ENCODE results near the gene PDGFRB.
A peak's percentile ranks its signal among the peaks of the same experiment; 100 is the strongest.

Gene PDGFRB

DNA sequence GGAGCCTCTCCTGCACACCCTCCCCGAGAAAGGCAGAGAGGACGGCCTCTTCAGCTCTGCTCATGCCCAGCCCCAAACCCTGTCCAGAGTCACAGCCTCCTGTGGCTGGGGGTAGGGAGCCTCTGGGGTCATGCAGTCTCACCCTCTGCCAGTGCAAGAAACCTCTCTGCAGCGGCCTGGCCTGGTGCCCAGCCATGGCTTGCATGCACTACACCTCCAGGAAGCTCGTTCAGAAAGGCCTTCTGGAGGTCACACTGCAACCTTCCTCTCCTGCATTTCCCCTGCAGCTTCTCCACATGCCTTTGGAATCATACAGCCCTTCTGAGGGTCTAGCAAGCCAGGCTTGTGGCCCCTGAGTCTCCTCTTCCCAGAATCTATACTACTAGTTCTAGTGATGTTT is 87.2 kb downstream of the PDGFRB start:
- DNase-seq (ENCODE audit: low read depth): no peak
- TF ChIP-seq, protein P1, sequence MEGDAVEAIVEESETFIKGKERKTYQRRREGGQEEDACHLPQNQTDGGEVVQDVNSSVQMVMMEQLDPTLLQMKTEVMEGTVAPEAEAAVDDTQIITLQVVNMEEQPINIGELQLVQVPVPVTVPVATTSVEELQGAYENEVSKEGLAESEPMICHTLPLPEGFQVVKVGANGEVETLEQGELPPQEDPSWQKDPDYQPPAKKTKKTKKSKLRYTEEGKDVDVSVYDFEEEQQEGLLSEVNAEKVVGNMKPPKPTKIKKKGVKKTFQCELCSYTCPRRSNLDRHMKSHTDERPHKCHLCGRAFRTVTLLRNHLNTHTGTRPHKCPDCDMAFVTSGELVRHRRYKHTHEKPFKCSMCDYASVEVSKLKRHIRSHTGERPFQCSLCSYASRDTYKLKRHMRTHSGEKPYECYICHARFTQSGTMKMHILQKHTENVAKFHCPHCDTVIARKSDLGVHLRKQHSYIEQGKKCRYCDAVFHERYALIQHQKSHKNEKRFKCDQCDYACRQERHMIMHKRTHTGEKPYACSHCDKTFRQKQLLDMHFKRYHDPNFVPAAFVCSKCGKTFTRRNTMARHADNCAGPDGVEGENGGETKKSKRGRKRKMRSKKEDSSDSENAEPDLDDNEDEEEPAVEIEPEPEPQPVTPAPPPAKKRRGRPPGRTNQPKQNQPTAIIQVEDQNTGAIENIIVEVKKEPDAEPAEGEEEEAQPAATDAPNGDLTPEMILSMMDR (IDR thresholded peaks at IDR 0.05; ENCODE audit: insufficient read depth, low read depth, low read length, missing control alignments): no peak

DNA sequence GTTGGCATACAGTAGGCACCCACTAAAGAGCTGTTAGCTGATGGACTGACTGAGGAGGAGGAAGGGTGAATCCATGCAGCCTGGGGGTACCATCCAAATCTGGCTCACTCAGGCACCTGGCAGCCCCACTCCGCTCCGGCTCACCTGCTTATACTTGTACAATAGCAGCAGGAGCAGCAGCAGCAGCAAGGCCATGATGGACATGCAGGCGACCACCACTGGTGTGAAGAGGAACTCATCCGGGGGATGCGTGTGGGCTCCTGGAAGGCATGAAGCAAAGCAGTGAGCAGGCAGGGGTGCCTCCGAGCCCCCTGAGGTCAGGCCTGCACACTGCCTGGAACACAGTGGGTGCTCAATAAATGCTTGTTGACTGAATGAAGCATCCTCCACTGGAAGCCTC is 87.6 kb downstream of the PDGFRB start:
- TF ChIP-seq, protein P1 (IDR thresholded peaks at IDR 0.05; ENCODE audit: insufficient read depth, low read depth, low read length, missing control alignments): no peak
- H3K4me3 ChIP-seq (ENCODE audit: low read length): no peak overlapping the region
- no peak for DNase-seq (ENCODE audit: low read depth)

More for the DNA sequence above, 87.2 kb downstream of the PDGFRB start:
- H3K4me3 ChIP-seq (ENCODE audit: low read length): no peak overlapping the region

DNA sequence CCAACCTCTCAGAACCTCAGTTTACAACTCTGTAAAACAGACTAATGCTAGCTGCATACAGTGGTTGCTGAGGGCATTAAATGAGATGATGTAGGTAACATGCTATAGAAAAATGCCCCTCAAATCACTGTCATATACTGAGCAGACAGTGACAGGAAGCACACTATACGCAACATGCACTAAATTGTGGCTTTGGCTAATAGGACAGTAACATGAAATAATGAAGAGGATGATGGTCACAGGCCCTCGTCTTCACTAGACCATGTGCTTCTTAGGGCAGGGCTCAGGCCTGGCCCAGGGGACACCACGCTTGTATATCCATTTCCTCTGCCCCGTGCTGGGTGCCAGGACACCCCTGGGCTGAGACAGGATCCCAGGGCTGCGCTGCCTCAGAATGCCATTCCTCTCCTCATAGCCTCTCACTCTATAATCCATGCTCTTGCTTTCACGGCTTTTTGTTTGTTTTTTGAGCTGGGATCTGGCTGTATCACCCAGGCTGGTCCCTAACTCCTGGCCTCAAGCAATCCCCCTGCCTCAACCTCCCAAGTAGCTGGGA is 88.2 kb downstream of the PDGFRB start:
- no peak for DNase-seq (ENCODE audit: low read depth)
- TF ChIP-seq, protein P1 (IDR thresholded peaks at IDR 0.05; ENCODE audit: insufficient read depth, low read depth, low read length, missing control alignments): no peak
- H3K4me3 ChIP-seq (ENCODE audit: low read length): no peak overlapping the region

DNA sequence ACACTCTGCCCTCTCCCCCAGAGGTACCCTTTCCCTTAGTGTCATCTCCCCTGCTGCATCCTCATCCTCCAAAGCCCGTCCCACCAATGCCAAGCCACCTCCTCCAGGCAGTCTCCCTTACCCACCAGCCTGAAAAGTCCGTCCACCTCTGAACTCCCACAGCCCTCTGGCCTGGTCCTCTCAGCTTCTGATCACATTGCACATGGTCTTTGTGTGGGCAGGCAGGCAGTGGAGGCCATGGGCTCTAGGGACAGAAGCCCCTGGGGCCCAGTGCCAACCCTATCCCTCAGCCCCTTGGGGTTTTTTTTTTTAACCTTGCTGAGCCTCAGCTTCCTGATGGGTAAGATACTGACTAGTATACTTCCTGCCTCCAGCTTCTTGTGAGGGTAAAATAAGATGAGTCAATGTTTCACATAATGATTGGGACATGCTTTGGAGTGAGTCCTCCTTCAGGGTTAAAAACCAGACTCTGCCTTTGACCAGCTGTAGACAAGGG is 88.7 kb downstream of the PDGFRB start:
- peak; percentile 77 for DNase-seq (ENCODE audit: low read depth)
- TF ChIP-seq, protein P1 (IDR thresholded peaks at IDR 0.05; ENCODE audit: insufficient read depth, low read depth, low read length, missing control alignments): no peak
- no peak overlapping the region for H3K4me3 ChIP-seq (ENCODE audit: low read length)

DNA sequence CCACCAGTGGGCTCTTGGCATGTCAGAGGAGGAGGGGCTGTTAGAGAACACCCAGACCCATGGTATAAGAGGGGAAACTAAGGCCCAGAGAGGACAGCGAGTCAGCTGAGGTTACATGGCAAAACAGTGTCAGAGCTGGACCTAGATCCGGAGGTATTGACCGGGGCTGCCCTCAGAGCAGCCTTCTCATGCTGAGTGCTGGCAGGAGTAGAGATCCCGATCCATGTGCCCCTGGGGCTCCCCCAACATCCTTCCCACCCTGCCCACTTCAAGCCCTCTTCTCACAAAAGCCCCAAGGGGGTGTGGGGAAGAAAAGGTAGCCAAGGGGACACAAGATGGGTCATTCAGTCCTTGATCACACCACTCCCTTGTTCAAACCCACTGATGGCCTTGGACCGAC is 89.2 kb downstream of the PDGFRB start:
- H3K4me3 ChIP-seq (ENCODE audit: low read length): no peak overlapping the region
- no peak for DNase-seq (ENCODE audit: low read depth)
- TF ChIP-seq, protein P1 (IDR thresholded peaks at IDR 0.05; ENCODE audit: insufficient read depth, low read depth, low read length, missing control alignments): no peak

DNA sequence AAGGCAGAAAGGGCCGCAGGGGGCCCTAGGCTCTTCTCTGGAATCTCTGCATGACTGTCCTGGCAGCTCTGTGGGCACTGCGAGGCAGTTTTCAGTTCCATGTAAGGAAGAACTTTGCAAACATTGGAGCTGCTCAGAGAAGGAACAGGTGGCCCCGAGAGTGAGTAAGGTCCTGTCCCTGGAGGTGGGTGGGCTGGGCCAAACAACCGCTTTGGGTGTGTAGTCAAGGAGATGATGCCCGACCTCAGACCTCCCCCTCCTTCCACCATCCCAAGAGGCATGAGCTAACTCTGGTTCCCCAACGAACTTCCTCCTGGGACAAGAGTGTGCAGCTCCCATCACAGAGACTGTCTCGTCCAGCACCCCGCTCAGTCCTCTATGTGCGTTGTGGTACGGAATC is 89.8 kb downstream of the PDGFRB start:
- no peak for DNase-seq (ENCODE audit: low read depth)
- TF ChIP-seq, protein P1 (IDR thresholded peaks at IDR 0.05; ENCODE audit: insufficient read depth, low read depth, low read length, missing control alignments): no peak

DNA sequence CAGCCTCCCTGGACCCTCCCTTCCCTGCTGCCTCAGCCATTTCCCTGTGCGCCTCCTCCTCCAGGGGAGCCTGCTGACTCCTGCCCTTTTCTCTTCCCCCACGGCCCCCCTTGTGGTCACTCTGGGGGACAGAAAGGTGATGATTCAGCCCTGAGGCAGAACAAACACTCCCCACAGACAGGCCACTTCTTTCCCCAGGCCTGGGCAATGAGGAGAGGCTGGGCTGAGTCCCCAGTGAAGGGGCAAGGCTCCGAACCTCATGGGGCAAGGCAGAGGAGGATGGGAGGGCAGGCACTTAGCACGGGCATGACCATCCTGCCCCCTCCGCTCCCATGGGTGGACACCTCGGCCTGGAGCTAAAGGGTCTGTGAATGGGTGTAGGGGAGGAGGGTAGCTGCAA is 90.3 kb downstream of the PDGFRB start:
- TF ChIP-seq, protein P1 (IDR thresholded peaks at IDR 0.05; ENCODE audit: insufficient read depth, low read depth, low read length, missing control alignments): no peak
- DNase-seq (ENCODE audit: low read depth): no peak
- no peak overlapping the region for H3K4me3 ChIP-seq (ENCODE audit: low read length)

More for the DNA sequence above, 89.8 kb downstream of the PDGFRB start:
- H3K4me3 ChIP-seq (ENCODE audit: low read length): no peak overlapping the region
